Panc1 (cell line): ENCODE results near the gene PPIB.

Experiments
- CTCF ChIP-seq: fragments of 450-650 bp; IDR thresholded peaks from 2 replicates; pipeline ENCODE4 v1.5.1; 2017; ENCODE audit warnings: mild to moderate bottlenecking
- REST ChIP-seq, 2 experiments: IDR thresholded peaks; 2 replicates each; pipeline ENCODE4 v1.6.1; 2011 to 2012; ENCODE audit warnings: low read depth in 2 of 2, control low read depth in 1 of 2, low read length in 1 of 2, mild to moderate bottlenecking in 1 of 2, moderate library complexity in 1 of 2; ENCODE audit not compliant: insufficient read depth in 1 of 2

- TF ChIP-seq CTCF (no peak), REST (IDR thresholded peaks at IDR 0.05; ENCODE audit: insufficient read depth in 1 of 2, low read depth in 2 of 2, low read length in 1 of 2) (no peak)
Observed at GRCh38 chr15:64180235-64180824, 17.5 kb upstream of the PPIB start.
